K562 (cell line): ENCODE results near the gene BBX. TPM values are rescaled to one million over a fixed set of nuclear protein-coding genes. Genes with fewer than 3 reads are reported as not detected.

ENCODE experiments used
- ATAC-seq: fragments of 200-7000 bp; cut with Tn5 transposase; 3 replicates; pipeline ENCODE4 v1.9.1; 2020; ENCODE audit warnings: moderate library complexity
- BruUV-seq: library from RNA; stranded (reverse); fragments of 400-500 nt; replicated peaks from 2 replicates; lab custom pipeline; 2021; lab: Mats Ljungman, UMichigan
- CTCF ChIA-PET: fragments of 300-600 bp; formaldehyde crosslinking; extraction: SDS; loops from one replicate; lab custom pipeline; 2021; ENCODE audit warnings: low intra/inter-chr PET ratio; lab: Yijun Ruan, JAX
- POLR2A ChIA-PET: fragments of 300-600, 350-650 bp; sonication (Branson Sonifier 250); formaldehyde crosslinking; extraction: SDS; loops from one replicate; lab custom pipeline; 2021; ENCODE audit warnings: antibody characterized with exemption, inconsistent platforms; lab: Yijun Ruan, JAX
- DNase-seq, 4 experiments: peaks; one replicate each; pipeline versions ENCODE4 v3.0.0 to v3.0.0-alpha.2; 2011 to 2018; ENCODE audit warnings: low spot score in 3 of 4, mixed read lengths in 3 of 4; ENCODE audit errors: extremely low read depth in 1 of 4
- FAIRE-seq: peaks from 2 replicates; lab custom pipeline; 2011; peaks lifted over from hg19 to GRCh38; lab: Jason Lieb, UNC
- H2AFZ ChIP-seq: 2 replicates; pipeline ENCODE4 v1.6.0; 2011; ENCODE audit warnings: low read depth, low read length, control low read depth, inconsistent platforms
- H3K27ac ChIP-seq: fragments of 200-600 bp; 3 replicates; pipeline ENCODE4 v1.8.0; 2011; ENCODE audit warnings: low read depth, mild to moderate bottlenecking, control low read depth, inconsistent platforms, low read length, moderate library complexity, mixed read lengths; ENCODE audit errors: extremely low read depth
- H3K27me3 ChIP-seq, 2 experiments: fragments of 300-600 bp in 1 of 2; 2 replicates in 1 of 2; 3 replicates in 1 of 2; pipeline versions ENCODE4 v1.6.0 to v1.8.0; 2011; ENCODE audit warnings: inconsistent platforms in 2 of 2, low read length in 2 of 2, mild to moderate bottlenecking in 1 of 2, mixed read lengths in 1 of 2, moderate library complexity in 1 of 2; ENCODE audit not compliant: control insufficient read depth in 2 of 2, insufficient read depth in 2 of 2
- H3K36me3 ChIP-seq: fragments of 300-600 bp; 3 replicates; pipeline ENCODE4 v1.8.0; 2011; ENCODE audit warnings: mild to moderate bottlenecking, low read length, inconsistent platforms; ENCODE audit not compliant: control insufficient read depth, insufficient read depth
- H3K4me1 ChIP-seq, 2 experiments: fragments of 200-600 bp in 1 of 2; replicated peaks in 1 of 2; 2 replicates in 1 of 2; 3 replicates in 1 of 2; pipeline versions ENCODE4 v1.5.1 to v1.8.0; 2011; ENCODE audit warnings: inconsistent platforms in 2 of 2, low read length in 2 of 2, mild to moderate bottlenecking in 1 of 2, mixed read lengths in 1 of 2, moderate library complexity in 1 of 2; ENCODE audit not compliant: control insufficient read depth in 2 of 2, insufficient read depth in 2 of 2
- H3K4me2 ChIP-seq: 2 replicates; pipeline ENCODE4 v1.6.1; 2011; ENCODE audit warnings: low read length, control low read depth, inconsistent platforms, mixed read lengths; ENCODE audit not compliant: insufficient read depth
- H3K4me3 ChIP-seq: fragments of 200-600 bp; sonication (generic), shearing (Covaris generic); 2 replicates; pipeline ENCODE4 v1.5.1; 2016; ENCODE audit warnings: control low read depth, inconsistent platforms
- H3K79me2 ChIP-seq: fragments of 200-600 bp; 3 replicates; pipeline ENCODE4 v1.8.0; 2011; ENCODE audit warnings: low read length, inconsistent platforms; ENCODE audit not compliant: control insufficient read depth, insufficient read depth
- H3K9ac ChIP-seq, 2 experiments: 2 replicates each; pipeline versions ENCODE4 v1.6.0 to v1.6.1; 2011; ENCODE audit warnings: low read depth in 2 of 2, low read length in 2 of 2, control low read depth in 1 of 2, inconsistent platforms in 1 of 2, mild to moderate bottlenecking in 1 of 2, mixed read lengths in 1 of 2; ENCODE audit not compliant: insufficient read depth in 1 of 2
- H3K9me1 ChIP-seq: one replicate; pipeline ENCODE4 v1.6.0; 2011; ENCODE audit warnings: inconsistent platforms, mild to moderate bottlenecking, low read length, moderate library complexity; ENCODE audit not compliant: control insufficient read depth, insufficient read depth
- H3K9me3 ChIP-seq: replicated peaks from 2 replicates; pipeline ENCODE4 v1.5.1; 2011; ENCODE audit warnings: low read depth, low read length, inconsistent platforms; ENCODE audit not compliant: control insufficient read depth, insufficient read depth
- H4K20me1 ChIP-seq: replicated peaks from 2 replicates; pipeline ENCODE4 v1.6.1; 2011; ENCODE audit warnings: low read length, inconsistent platforms, mixed read lengths; ENCODE audit not compliant: control insufficient read depth, insufficient read depth
- CEBPB ChIP-seq: fragments of 450-650 bp; IDR thresholded peaks from 2 replicates; pipeline ENCODE4 v1.6.1; 2016; ENCODE audit warnings: missing genetic modification characterization, missing compliant biosample characterization
- CEBPG ChIP-seq, 3 experiments: fragments of 200-800 bp in 1 of 3; sonication (Bioruptor generic) in 1 of 3; sonication (generic) in 1 of 3; formaldehyde crosslinking in 1 of 3; IDR thresholded peaks in 2 of 3; conservative IDR thresholded peaks in 1 of 3; 2 replicates each; pipeline versions ENCODE4 v1.6.1 to v1.8.0; 2016 to 2022; ENCODE audit warnings: missing compliant biosample characterization in 2 of 3, missing genetic modification characterization in 2 of 3, mild to moderate bottlenecking in 1 of 3, missing genetic modification reagents in 1 of 3
- ERF ChIP-seq: fragments of 450-650 bp; formaldehyde crosslinking; IDR thresholded peaks from 2 replicates; pipeline ENCODE4 v1.4.0; 2020; ENCODE audit warnings: mild to moderate bottlenecking, mixed read lengths
- FOXA3 ChIP-seq, 2 experiments: fragments of 450-650 bp in 1 of 2; sonication (generic) in 1 of 2; formaldehyde crosslinking; IDR thresholded peaks in 1 of 2; conservative IDR thresholded peaks in 1 of 2; 2 replicates each; pipeline versions ENCODE4 v1.4.0 to v1.8.0; 2020 to 2022; ENCODE audit warnings: mild to moderate bottlenecking in 2 of 2, missing genetic modification reagents in 1 of 2
- SUPT5H ChIP-seq: fragments of 450-650 bp; IDR thresholded peaks from 2 replicates; pipeline ENCODE4 v1.6.1; 2016
- ZNF134 ChIP-seq: fragments of 250-450 bp; sonication (Bioruptor Pico); conservative IDR thresholded peaks from 2 replicates; pipeline ENCODE4 v1.4.0; 2020
- WGBS: fragments of 100-300 bp; shearing (Covaris generic); methylation state at CpG from one replicate; pipeline ENCODE4 v1.1.6; 2016; ENCODE audit warnings: low coverage, mixed read lengths; ENCODE audit not compliant: insufficient coverage; ENCODE audit errors: missing lambda C conversion rate; 5-methylcytosine and 5-hydroxymethylcytosine counted together
- in situ Hi-C: fragments of 300-500 bp; cut with MboI; formaldehyde crosslinking; loops from 4 replicates; pipeline ENCODE4 v1.15.0; 2018; ENCODE audit warnings: inconsistent platforms, mixed read lengths
- intact Hi-C: fragments of 100-400 bp; cut with micrococcal nuclease; formaldehyde crosslinking; loops from 2 replicates; pipeline ENCODE4 v1.14.2; 2022
- polyA plus RNA-seq, 8 experiments: library from polyadenylated mRNA; depleted of rRNA in 4 of 8; stranded (reverse) in 5 of 8; unstranded in 3 of 8; fragments of >200 nt; fragmentation: Nextera tagmentation in 2 of 8; fragmentation: Illumina TruSeq in 1 of 8; extraction: Ambion mirVana in 2 of 8; extraction: Trizol in 1 of 8; gene quantifications; 2 replicates each; pipeline versions ENCODE4 v1.2.1 to v1.2.3, GENCODE V29; 2011 to 2014; ENCODE audit warnings: inconsistent platforms in 1 of 8, missing spikeins in 1 of 8
- total RNA-seq, 7 experiments: library from RNA; depleted of rRNA in 6 of 7; stranded (reverse); fragments of >200 nt in 6 of 7; fragmentation: Illumina TruSeq in 2 of 7; extraction: Trizol in 2 of 7; gene quantifications; 2 replicates each; pipeline versions ENCODE4 v1.2.1 to v1.2.3, GENCODE V29; 2011 to 2021; ENCODE audit warnings: low replicate concordance in 1 of 7

The BBX gene
- total and polyA plus RNA-seq, 9 of the 15 experiments (the other 6 are each of a cell fraction or from before 2014, with no cell fraction given) = 4.9 to 19.5 (median 11.8) TPM

DNA sequence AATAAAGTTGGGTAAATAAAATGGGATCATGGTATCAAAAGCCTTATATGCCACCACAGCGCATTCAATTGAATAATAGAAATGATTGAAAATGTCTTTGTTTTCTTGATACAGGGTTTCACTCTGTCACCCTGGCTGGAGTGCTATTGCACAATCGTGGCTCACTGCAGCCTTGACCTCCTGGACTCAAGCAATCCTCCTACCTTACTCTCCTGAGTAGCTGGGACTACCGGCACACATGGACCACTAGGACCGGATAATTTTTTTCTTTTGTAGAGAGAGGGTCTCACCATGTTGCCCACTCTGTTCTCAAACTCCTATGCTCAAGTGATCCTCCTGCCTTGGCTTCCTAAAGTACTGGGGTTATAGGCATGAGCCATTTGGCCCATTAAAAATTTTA is 33.8 kb upstream of the BBX start:
- DNase-seq (no peak), FAIRE-seq (no peak), ATAC-seq (no peak)
- 19% methylated on average over 4 of the region's 4 CpGs for WGBS
- H3K4me3 ChIP-seq = no peak overlapping the region
- no TSS peak for BruUV-seq
- intact Hi-C loops (no loop called here), in situ Hi-C loops (no loop called here)
- no peaks in the 10 kb centered on the region for H3K9me1 ChIP-seq
- ChIA-PET POLR2A (no interaction called here), CTCF (interaction anchor here (0.6 kb wide), 1 partner anchor 217 kb away, joined by 3 read pairs; no protein-coding TSS in a partner anchor)
- no peaks in the 10 kb centered on the region for H4K20me1 ChIP-seq
- H3K27ac ChIP-seq = no peak overlapping the region
- no peak overlapping the region for H3K4me2 ChIP-seq
- no peaks in the 10 kb centered on the region for H3K36me3 ChIP-seq
- no peaks in the 10 kb centered on the region for H3K79me2 ChIP-seq
- no peak overlapping the region for H2AFZ ChIP-seq
- H3K9me3 ChIP-seq = no peaks in the 10 kb centered on the region
- no peaks in the 10 kb centered on the region for H3K27me3 ChIP-seq
- H3K4me1 ChIP-seq = no peaks in the 10 kb centered on the region
- no peak overlapping the region for H3K9ac ChIP-seq
- TF ChIP-seq CEBPB (tag) (peak; percentile 93), ERF (CRISPR knock-in tag) (no peak), FOXA3 (CRISPR knock-in tag; conservative IDR thresholded peaks at IDR 0.05 in 1 of 2, IDR thresholded peaks at IDR 0.05 in 1 of 2) (no peak), CEBPG (CRISPR knock-in tag; IDR thresholded peaks at IDR 0.05) (0 out of 2 replicates have a peak, but pooled peaks have one; percentile 21), CEBPG (tag; conservative IDR thresholded peaks at IDR 0.05 in 1 of 2, IDR thresholded peaks at IDR 0.05 in 1 of 2) (peak; percentile 56 to 59; a peak in 3 of 4 replicates), SUPT5H (no peak)
- TF ChIP-seq, all 486 proteins: peak for 2

DNA sequence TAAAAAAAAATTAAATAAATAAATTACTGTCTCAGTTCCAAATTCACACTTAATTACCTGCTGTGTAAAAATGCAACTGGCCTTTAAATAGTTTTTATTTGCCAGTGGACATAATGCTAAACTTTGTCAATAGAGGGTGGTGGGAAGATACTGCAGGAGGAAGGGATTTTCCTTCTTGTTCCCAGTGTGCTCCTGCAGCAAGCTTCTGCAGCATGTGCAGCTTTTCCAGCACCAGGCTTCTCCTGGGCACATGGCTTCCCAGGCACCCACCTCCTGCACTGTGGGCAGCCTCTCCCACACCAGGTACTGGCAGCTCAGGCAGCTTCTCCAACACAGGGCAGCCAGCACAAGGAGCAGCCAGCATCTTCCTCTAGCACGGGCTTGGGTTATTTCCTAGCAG is 29.6 kb upstream of the BBX start:
- no peaks in the 10 kb centered on the region for H3K9me3 ChIP-seq
- no peak overlapping the region for H3K9ac ChIP-seq
- H3K4me2 ChIP-seq = no peak overlapping the region
- no peak overlapping the region for H3K27ac ChIP-seq
- ChIA-PET CTCF (no interaction called here), POLR2A (no interaction called here)
- H3K4me1 ChIP-seq = no peaks in the 10 kb centered on the region
- TF ChIP-seq ZNF134 (CRISPR knock-in tag) = no peak
- FAIRE-seq (no peak), ATAC-seq (no peak), DNase-seq (no peak)
- no peak overlapping the region for H2AFZ ChIP-seq
- WGBS = 0% methylated on average over 1 of the region's 1 CpG
- in situ Hi-C loops (no loop called here), intact Hi-C loops (no loop called here)
- no peaks in the 10 kb centered on the region for H3K27me3 ChIP-seq
- no peaks in the 10 kb centered on the region for H4K20me1 ChIP-seq
- no peaks in the 10 kb centered on the region for H3K36me3 ChIP-seq
- no peaks in the 10 kb centered on the region for H3K9me1 ChIP-seq
- H3K4me3 ChIP-seq = no peak overlapping the region
- BruUV-seq = no TSS peak
- H3K79me2 ChIP-seq = no peaks in the 10 kb centered on the region
